GM19240 (cell line): ENCODE results near the gene FAM170A.

Source experiments
- DNase-seq: peaks from one replicate; pipeline ENCODE4 v3.0.0; 2011; ENCODE audit warnings: low spot score; ENCODE audit not compliant: insufficient read length

The FAM170A gene, protein sequence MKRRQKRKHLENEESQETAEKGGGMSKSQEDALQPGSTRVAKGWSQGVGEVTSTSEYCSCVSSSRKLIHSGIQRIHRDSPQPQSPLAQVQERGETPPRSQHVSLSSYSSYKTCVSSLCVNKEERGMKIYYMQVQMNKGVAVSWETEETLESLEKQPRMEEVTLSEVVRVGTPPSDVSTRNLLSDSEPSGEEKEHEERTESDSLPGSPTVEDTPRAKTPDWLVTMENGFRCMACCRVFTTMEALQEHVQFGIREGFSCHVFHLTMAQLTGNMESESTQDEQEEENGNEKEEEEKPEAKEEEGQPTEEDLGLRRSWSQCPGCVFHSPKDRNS

DNA sequence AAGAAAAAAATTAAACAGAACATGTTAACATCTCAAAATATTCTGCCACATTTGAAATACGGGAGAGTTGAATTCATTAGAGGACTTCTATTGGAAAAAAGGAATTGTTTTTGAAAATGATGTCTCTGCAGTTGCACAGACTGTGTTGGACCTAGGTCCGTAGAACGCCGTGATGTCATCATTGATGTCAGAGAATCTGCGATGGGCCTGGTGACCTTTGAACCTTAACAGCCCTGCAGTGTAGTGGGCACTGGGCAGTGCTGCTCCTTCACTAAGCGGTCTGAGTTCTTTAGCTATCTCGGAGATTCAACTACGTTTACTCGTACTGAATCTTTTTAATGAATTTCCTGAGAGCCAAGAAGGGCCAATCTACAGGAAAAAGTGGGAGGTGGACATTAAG, at the start of gene FAM170A:
Gene FAM170A, plus strand, starts transcription at position 220 of the 400 bp plus-strand sequence. CDS start 211 bp downstream, outside the sequence.
- no peak for DNase-seq

DNA sequence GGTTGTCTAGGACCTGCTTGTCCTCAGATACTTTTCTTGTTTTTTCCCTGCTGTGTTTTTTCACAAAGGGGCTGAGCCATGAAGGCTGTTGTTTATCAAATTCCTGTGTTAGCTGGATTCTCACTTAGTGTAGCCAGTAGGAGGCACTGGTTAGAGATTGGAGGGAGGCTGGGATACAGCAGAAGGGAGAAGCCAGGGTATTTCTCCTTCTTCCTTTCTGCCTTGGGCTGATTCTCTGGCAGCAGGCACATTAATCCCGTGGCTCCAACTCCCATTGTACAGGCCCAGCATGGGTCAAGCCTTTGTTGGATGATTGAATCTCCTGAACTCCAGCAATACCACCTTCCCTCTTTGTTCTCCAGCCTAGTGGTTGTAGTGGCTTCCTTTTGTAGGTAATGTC, 46.4 kb upstream of the FAM170A start:
- DNase-seq, result no peak

DNA sequence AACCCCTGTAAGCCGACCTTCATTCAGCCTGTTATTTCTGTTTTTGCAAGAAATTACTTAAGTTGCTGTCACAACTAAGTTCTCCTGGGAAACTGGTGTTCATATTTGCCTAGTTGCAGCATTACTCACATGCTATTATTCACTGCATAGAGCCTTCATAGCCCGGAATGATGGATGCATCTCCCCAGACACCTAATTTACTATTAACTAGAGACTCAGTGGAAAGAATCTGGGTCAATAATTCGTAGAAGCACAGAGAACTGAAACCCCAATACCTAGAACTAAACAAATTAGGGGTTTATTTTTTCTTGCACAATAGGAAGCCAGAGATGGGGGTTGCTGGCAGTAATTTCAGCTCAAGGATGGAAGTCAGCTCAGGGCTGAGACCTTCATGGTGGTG, 45.7 kb upstream of the FAM170A start:
- no peak for DNase-seq

DNA sequence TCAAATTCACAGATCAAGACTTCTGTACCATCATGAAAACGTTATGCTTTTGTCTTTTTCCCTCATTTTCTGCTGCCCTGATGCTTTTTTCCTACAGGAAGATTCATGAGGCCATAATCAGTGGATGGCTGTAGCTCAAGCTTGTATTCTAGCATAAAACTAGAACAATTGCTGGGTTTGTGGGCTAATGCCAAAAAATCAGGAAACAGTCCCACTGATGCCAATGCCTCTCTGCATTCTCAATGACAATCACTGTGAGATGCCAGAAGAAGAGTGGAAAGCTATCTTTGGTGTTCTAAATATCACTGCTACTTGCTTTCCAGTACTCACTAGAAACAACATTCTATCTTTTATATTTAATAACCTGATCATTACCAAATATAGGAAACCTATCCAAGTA, 33.3 kb upstream of the FAM170A start:
- DNase-seq, result no peak

DNA sequence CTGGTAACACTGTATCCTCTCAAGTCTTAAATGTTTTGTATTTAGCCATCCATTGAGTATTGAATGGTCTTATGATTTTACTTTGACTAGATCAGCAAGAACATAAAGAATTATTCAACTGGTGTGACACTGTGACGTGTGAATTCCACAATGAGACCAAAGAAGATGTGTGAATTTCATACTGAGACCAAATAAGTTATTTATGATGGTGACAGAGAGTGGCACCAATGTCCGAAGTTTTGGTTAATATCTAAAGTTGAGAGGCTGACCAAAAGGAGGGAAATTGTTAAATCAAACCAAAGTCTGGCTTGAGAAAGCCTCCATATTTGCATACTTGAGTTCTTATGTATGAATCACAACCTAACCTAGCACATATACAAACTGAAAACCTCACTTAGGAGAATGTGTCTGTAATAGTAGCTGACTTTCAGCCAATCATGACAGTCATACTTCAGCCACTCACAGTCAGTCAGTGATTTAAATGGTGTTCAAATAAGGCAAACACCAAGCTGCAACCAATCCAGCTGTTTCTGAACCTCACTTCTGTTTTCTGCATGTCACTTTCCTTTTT, 31.5 kb upstream of the FAM170A start:
- DNase-seq, result no peak

DNA sequence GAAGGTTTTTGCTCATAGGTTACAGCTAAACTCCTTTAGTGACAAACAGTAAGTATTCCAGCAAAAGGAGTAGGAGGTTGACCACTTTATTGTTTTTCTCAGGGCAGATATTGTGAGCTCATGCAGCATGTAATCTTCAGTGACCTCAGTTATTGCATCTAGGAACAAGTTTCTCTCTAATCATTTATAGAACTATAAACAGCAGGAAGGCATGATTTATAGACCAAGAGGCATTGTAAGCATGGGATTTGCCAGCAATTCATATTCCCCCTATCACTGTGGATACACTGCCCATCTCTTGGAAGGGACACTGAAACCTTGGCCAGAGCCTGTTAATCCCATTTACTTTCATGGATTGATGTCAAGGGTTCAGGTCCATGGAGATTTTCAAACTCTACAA, 15.4 kb upstream of the FAM170A start:
- DNase-seq, result no peak

DNA sequence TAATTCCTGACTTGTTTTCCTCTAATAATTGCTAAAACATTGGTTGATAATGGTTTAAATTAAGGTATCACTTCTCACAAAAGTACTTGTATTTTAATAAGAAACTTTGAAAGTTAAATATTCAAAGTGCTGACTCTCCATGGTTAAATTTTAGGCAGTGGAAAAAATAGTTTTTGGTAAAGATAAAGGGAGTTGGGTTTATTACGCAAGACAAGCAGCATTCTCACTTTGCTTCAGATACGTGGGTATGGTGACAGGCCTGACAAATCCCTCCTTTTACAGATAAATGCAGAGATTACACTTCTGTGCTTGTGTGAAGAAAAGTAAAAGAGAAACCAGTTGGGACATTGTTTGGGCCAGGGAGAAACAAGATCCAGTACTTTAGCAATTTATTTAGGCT, 14.5 kb upstream of the FAM170A start:
- no peak for DNase-seq

DNA sequence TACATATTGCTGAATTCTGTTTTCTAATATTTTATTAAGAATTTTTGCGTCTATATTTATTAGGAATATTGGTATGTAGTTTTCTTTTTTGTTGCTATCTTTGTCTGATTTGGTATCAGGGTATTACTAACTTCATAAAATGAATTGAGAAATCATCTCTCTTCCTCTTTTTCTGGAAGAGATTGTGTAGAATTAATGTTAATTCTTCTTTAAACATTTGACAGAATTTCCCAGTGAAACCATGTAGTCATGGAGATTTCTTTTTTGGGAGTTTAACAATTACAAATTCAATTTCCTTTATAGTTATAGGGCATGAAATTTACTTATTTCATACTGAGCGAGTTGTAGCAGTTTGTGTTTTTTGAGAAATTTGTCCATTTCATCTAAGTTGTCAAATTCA, 3.3 kb upstream of the FAM170A start:
- no peak for DNase-seq

DNA sequence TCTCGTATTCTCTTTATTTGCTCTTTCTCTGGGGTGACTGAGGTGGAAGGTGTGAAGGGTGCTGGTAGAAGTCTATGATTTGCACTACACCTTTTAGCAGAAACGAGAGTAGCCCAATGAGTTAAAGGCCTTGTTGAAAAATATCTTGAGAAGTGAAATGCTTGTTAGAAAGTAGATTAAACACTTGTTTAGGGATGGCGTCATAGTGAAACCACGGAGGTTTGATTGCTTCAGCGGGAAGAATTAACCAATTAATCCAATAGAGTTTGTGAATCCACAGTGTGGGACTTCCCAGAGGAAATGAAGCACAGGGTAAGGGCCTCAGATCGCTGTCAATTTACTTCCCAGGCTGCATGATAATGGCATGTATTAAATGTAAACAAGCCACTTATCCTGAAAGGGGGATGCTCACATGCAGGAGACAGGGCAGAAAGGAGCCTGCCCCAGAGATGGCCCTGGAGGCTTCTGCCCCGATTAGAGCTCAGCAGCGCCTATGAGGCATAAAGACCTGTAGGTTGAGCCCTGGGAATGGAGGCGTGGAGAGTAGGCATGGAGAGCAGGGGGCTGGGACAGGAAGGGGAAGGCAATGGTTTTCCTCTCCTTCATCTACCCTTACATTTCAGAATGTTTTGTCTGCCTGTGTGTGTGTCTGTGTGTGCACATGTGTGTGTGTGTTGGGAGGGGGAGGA, 1.5 kb downstream of the FAM170A start:
- no peak for DNase-seq

DNA sequence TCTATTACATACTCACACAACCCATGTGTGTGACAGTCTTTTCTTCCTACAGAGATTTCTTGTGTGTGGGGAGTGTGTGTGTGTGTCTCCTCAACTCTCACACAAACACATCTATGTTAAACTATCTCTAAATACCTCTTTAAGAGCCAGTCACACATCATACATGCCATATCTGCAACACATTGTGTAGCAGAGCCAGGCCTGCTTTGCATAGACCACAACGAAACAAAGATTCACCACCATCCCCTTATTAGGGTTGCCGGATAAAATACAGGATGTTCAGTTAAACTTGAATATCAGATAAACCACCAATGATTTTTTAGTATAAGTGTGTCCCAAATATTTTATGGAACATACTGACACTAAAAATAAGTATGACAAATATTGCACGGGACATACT, 2.3 kb downstream of the FAM170A start:
- no peak for DNase-seq

DNA sequence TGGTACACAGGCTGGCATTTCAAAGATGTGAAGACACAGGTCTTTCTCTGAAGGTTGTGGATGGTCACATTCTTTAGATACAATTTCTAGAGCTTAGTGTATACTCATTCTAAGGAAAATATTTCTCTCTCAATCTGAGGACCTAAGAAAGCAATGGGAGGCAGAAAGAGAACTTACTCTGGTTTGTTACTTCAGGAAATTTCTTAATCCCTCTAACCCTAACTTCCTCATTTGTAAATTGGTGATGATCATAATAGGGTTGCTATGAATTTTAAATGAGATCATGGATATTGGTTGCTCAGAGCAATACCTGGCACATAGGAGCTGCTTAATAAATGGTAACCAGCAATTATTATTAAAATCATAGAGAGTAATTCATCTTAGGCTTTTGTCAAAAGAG, 22.1 kb downstream of the FAM170A start:
- DNase-seq, result no peak

DNA sequence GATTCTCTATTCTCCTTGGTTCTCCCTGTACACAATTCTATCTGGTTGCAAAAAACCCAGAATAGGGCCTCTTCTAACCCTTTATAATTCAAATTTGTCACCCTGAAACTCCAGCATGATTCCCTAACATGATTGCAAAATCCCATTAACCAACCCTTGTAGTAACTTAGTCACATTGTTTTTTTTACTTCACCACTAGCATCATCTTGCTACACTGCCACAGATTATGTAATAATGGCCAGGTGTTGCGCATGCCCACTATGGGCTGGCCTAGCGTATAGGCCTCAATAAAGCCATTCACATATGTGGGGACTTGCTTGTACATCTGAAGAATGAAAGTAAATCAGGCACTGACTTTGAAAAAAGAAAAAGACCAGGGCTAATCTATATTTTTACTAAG, 25.7 kb downstream of the FAM170A start:
- DNase-seq, result no peak

DNA sequence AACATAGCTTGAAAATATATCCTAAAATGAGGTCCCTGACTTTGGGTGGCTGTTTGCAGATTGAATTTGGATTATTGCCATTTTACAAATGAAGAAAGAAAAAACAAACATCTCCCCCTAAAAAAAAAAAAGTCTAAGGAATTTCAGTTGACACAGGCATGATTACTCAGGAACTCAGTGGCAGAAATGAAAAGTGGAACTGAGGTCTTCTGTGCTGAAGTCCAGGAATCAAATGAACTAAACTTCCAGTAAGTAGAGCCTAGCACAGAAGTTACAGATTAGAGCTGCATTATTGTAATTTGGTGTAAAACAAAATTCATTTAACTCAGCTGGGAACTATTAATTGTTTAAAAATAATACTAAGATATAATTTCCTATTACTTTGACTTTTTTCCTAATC, 26.7 kb downstream of the FAM170A start:
- DNase-seq, result no peak

DNA sequence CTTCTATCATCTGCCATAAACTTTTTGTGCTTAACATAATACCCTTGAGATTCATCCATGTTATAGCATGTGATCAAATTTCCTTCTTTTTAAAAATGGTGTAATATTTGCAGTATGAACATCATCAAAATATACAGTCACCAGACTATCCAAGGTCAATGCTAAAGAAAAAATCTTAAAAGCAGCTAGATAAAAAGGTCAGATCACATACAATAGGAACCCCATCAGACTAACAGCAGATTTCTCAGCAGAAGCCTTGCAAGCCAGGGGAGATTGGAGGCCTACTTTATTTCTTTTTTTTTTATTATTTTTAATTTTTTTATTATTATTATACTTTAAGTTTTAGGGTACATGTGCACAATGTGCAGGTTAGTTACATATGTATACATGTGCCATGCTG, 37.2 kb downstream of the FAM170A start:
- no peak for DNase-seq

DNA sequence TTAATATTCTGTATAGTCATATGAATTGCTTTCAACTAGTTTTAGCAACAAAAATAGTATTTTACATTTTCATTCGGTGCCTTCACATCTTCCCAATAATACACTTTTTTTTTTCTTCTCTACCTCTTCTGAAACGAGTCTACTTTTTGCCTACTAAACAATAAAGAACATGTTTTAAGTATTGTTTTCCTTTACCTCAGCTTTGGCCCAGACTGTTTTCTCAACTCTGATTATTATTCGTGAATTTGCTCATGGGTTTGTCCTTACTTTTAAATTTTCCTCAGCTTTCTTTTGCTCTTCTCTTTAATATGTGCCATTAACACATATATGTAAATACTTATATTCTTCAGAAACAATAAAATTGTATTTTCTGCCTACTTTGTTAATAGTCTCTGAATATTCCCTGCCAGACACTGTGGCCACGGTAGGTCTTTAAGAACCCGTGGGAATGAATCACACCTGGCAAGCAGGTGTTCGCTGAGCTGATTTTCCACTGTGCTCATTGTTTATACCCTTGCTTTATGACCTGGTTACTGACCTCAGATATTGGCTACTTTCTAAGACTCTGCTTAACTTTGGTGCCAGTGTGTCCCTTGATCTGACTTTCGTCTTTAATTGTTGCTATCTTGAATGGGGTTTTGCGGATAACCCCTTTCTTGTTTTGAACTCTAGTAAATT, 49.1 kb downstream of the FAM170A start:
- no peak for DNase-seq

DNA sequence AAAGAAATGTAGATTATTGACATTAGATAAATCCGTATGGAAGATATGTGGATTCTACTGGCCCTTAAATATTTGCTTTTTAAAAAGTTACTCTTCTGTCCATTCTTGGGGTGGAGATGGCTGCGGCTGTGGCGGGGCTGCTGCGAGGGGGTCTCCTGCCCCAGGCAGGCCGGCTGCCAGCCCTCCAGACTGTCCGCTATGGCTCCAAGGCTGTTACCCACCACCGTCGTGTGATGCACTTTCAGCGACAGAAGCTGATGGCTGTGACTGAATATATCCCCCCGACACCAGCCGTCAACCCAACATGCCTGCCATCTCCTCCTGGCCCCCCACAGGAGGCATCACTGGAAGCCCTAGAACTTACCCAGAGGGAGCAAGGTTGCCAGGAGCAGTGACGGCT, 50.7 kb downstream of the FAM170A start:
- DNase-seq, result no peak

DNA sequence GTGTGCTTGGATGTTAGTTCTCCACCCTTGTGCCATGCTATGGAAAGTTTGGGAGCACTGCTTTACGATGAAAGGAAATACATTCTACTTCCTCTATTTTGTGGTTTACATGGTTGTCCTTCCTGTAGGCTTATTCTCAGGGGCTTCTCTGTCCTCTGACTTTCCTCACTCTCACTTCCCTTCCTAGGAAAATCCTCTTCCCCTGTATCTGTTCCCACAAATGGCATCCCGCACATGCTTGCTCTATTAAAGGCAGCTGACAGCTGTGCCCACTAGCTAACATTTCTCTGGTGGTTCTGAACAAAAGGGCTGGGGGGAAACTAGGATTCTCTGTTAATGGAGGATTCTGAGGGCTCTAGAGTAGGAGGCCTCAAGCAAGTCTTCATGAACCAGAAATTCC, 52.4 kb downstream of the FAM170A start:
- no peak for DNase-seq

DNA sequence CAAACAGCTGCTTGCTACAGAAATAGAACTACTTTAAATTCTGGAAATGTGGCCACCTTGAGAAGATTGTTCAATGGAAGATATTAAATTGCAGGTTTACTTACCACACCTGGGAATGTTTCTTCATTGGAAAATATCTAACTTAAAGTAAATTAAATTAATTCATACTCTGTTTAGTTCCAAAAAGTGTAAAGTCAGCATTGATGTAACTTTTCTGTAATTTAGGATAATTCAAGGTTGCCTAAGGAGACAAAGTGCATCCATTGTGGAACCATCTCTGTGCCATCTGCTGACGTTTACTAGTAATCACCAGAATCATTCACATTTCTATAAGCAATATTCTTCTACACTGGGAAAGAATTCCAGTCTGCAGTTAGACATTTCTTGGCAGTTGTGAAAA, 53.0 kb downstream of the FAM170A start:
- DNase-seq, result no peak
